ENCODE measurements around the gene UBTD1.

UBTD1 gene

GRCh38 chr10:97577701-97578100 lies 79.0 kb downstream of the UBTD1 start:
- H3K27me3 ChIP-seq, result no peaks in the 10 kb centered on the region
- H3K36me3 ChIP-seq, result no peaks in the 10 kb centered on the region
- H3K4me3 ChIP-seq, result no peak overlapping the region
- no peak for TF ChIP-seq Cebpa-rat (IDR thresholded peaks at IDR 0.05)
- no peak overlapping the region for H3K4me2 ChIP-seq
- H3K9ac ChIP-seq, result no peak overlapping the region
- H3K27ac ChIP-seq, result no peak overlapping the region
- no peaks in the 10 kb centered on the region for H3K9me3 ChIP-seq
- no peaks in the 10 kb centered on the region for H4K20me1 ChIP-seq
- peaks cover 6% of the 10 kb centered on the region for H3K4me1 ChIP-seq

DNA sequence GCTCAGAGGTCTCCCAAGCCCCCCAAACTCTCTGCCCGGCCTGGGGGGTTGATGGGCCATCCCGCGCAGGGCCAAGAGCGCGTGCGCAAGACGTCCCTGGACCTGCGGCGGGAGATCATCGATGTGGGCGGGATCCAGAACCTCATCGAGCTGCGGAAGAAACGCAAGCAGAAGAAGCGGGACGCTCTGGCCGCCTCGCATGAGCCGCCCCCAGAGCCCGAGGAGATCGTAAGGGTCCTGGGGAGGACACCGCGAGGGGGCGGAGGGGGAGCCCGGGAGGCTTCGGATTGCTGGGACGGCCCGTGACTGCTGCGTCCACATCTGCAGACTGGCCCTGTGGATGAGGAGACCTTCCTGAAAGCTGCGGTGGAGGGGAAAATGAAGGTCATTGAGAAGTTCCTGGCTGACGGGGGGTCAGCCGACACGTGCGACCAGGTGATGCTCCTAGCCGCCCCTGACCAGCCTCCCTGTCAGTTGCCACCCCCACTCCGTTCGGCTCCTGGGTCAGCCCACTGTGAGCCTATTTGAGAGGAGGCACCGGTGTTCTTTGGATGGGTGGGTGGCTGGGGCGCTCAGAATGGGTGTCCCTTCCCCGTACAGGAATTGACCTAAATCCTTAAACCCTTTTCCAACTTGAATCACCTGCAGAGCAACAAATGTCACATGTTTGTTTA lies 79.6 kb downstream of the UBTD1 start:
- no peaks in the 10 kb centered on the region for H4K20me1 ChIP-seq
- H3K4me3 ChIP-seq, result no peak overlapping the region
- no peaks in the 10 kb centered on the region for H3K36me3 ChIP-seq
- no peak overlapping the region for H3K9ac ChIP-seq
- H3K27me3 ChIP-seq, result no peaks in the 10 kb centered on the region
- no peak overlapping the region for H3K27ac ChIP-seq
- H3K4me2 ChIP-seq, result no peak overlapping the region
- no peaks in the 10 kb centered on the region for H3K4me1 ChIP-seq
- TF ChIP-seq Cebpa-rat (IDR thresholded peaks at IDR 0.05), result no peak
- H3K9me3 ChIP-seq, result no peaks in the 10 kb centered on the region

DNA sequence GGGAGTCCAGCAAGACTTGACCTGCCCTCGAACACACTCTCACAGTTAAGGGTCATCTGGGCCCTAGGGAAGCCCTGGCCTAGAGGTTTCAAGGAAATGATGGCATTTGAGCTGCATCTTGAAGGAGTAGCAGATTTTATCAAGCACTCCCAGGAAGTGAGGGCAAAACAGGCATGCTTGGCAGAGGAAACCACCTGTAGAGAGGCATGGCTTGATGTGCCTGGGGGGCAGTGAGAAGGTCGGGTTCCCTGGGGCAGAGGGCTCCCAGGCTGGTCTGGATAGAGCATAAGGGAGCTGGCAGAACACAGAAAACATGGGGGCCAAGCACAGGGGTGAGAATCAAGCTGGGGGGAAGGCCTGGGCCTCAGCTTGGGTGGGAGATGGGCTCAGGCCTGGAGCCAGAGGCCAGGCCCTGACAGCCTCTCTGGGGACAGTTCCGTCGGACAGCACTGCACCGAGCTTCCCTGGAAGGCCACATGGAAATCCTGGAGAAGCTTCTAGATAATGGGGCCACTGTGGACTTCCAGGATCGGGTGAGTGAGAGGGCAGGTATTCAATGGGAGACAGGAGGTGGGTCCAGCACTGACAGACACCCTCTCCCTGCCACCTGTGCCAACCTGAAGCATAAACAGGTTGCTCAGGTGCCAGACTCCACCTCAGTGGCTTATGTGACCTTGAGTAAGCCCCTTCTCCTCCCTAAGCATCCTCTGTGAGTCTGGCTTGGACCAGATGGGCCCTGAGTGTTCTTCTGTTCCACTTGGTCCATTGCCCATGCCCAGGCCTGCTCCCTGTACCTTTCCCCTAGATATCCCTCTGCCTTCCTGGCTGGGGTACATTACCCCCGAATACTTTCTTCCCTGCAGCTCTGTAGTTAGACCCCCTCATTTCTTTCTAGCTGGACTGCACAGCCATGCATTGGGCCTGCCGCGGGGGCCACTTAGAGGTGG lies 82.0 kb downstream of the UBTD1 start:
- H3K27ac ChIP-seq, result no peak overlapping the region
- H3K36me3 ChIP-seq, result no peaks in the 10 kb centered on the region
- no peak for TF ChIP-seq Cebpa-rat (IDR thresholded peaks at IDR 0.05)
- H3K27me3 ChIP-seq, result no peaks in the 10 kb centered on the region
- no peaks in the 10 kb centered on the region for H4K20me1 ChIP-seq
- H3K9ac ChIP-seq, result no peak overlapping the region
- H3K4me2 ChIP-seq, result no peak overlapping the region
- H3K9me3 ChIP-seq, result no peaks in the 10 kb centered on the region
- H3K4me1 ChIP-seq, result no peaks in the 10 kb centered on the region
- H3K4me3 ChIP-seq, result no peak overlapping the region

GRCh38 chr10:97582169-97582568 lies 83.4 kb downstream of the UBTD1 start:
- H3K9me3 ChIP-seq, result no peaks in the 10 kb centered on the region
- no peak overlapping the region for H3K27ac ChIP-seq
- H3K27me3 ChIP-seq, result no peaks in the 10 kb centered on the region
- no peak overlapping the region for H3K4me3 ChIP-seq
- no peaks in the 10 kb centered on the region for H4K20me1 ChIP-seq
- no peak overlapping the region for H3K9ac ChIP-seq
- no peaks in the 10 kb centered on the region for H3K36me3 ChIP-seq
- no peak overlapping the region for H3K4me2 ChIP-seq
- no peaks in the 10 kb centered on the region for H3K4me1 ChIP-seq
- TF ChIP-seq Cebpa-rat (IDR thresholded peaks at IDR 0.05), result no peak

DNA sequence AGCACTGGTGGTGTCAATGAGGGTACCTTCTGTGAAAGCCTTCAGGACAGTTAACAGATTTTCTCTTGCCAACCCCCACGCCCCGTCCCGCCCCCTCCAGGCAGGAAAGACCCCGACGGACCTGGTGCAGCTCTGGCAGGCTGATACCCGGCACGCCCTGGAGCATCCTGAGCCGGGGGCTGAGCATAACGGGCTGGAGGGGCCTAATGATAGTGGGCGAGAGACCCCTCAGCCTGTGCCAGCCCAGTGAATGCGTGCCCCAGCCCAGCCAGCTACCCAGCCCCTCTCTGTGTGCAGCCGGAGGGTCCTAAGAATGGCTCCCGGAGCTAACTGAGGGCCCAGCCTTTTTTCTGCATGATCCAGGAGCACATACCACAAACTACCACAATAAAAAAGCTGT lies 84.8 kb downstream of the UBTD1 start:
- H3K36me3 ChIP-seq, result no peaks in the 10 kb centered on the region
- H3K4me3 ChIP-seq, result no peak overlapping the region
- no peak overlapping the region for H3K27ac ChIP-seq
- no peak overlapping the region for H3K9ac ChIP-seq
- no peaks in the 10 kb centered on the region for H3K27me3 ChIP-seq
- H3K9me3 ChIP-seq, result no peaks in the 10 kb centered on the region
- H4K20me1 ChIP-seq, result no peaks in the 10 kb centered on the region
- no peaks in the 10 kb centered on the region for H3K4me1 ChIP-seq
- H3K4me2 ChIP-seq, result no peak overlapping the region
- no peak for TF ChIP-seq Cebpa-rat (IDR thresholded peaks at IDR 0.05)

DNA sequence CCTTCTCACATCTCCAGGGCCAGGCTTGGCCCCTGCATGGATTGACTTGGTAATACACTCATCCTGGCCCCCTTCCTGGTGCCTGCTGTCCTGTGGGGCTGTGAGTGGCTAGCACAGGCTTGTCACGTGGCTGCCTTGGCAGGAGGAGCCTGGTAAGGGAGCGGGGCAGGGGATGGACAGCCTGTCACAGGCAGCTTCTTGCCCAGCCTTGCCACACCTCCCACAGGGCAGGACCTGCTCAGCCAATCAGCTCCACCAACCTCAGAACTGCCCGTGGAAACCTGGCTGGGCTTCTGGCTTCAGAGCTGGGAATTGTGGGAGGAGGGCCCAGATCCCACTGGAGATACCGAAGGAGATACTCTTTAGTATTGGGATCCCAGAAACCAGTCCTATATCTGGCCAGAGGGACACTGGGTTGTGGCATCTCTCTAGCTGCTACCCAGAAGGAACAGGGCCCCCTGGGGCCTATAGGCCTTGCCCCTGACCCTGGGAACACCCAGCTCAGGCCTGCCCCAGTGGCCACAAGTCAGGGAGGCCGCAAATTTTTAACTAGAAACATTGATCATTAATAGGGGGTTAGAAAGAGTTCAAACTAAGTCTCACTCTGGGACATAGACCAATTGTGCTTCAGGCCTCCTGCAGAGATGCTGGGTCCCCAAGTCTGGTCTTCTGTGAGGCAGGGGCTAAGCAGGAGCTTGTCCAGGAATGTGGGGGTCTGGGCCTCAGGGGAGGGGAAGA lies 85.5 kb downstream of the UBTD1 start, which contains the start of gene HOGA1:
TSS of gene HOGA1 (plus strand) at position 330 of the 738 bp plus-strand sequence. CDS start at position 645, 315 bp downstream.
- Histone ChIP-seq H3K27me3 (no peaks in the 10 kb centered on the region), H3K4me3 (no peak within 1 kb of the TSS), H3K9me3 (no peaks in the 10 kb centered on the region), H3K9ac (no peak within 1 kb of the TSS), H3K4me2 (no peak within 1 kb of the TSS), H4K20me1 (no peaks in the 10 kb centered on the region), H3K27ac (no peak within 1 kb of the TSS), H3K36me3 (no peaks in the 10 kb centered on the region), H3K4me1 (no peaks in the 10 kb centered on the region)
- TF ChIP-seq Cebpa-rat (IDR thresholded peaks at IDR 0.05), result no peak

DNA sequence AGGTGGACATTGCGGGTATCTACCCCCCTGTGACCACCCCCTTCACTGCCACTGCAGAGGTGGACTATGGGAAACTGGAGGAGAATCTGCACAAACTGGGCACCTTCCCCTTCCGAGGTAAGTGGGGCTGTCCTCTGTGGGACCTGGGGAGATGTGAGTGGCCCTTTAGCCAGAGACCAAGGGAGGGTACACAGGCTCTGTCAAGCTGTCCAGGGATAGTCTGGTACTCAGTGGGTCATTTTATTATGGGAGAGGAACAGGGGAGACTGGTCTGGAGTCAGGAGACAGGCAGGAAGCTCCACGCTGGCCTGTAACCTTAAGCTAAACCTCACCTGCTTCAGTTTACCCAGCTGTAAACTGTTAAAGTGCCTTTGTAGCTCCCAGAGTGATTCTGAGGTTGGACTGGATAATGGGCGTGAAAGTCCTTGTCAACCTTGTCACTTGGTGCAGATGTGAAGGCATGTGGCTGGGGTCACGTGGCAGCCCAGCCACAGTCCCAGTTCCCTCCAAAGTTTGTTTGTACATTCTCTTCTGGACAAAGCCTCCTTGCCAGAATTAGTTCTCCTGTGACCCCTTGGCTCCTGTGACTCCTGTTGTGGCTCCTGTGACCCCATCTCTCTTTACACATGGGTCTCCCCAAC lies 86.2 kb downstream of the UBTD1 start:
- H3K27me3 ChIP-seq, result no peaks in the 10 kb centered on the region
- no peak overlapping the region for H3K4me3 ChIP-seq
- H3K27ac ChIP-seq, result no peak overlapping the region
- no peaks in the 10 kb centered on the region for H4K20me1 ChIP-seq
- no peaks in the 10 kb centered on the region for H3K9me3 ChIP-seq
- no peak overlapping the region for H3K9ac ChIP-seq
- no peaks in the 10 kb centered on the region for H3K4me1 ChIP-seq
- TF ChIP-seq Cebpa-rat (IDR thresholded peaks at IDR 0.05), result no peak
- no peaks in the 10 kb centered on the region for H3K36me3 ChIP-seq
- no peak overlapping the region for H3K4me2 ChIP-seq

DNA sequence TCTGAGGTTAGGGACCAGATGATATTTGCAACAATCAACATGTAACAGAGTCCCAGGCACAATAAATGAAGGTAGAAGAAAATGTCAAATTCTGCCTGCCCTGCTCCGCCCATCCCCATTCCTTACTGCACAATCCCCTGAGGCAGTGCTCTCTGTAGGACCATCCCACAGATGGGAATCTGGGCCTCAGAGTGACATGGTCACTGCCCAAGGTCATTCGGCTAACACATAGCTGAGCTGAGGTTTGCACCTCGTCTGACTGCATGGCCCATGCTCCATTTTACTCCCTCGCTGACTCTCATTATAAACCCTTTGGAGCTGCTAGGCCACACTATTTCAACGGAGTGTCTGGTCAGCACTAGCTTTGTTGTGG lies 86.7 kb downstream of the UBTD1 start:
- Histone ChIP-seq H3K36me3 (no peaks in the 10 kb centered on the region), H3K27ac (no peak overlapping the region), H3K9ac (no peak overlapping the region), H3K4me2 (no peak overlapping the region), H4K20me1 (no peaks in the 10 kb centered on the region), H3K4me3 (no peak overlapping the region), H3K9me3 (no peaks in the 10 kb centered on the region), H3K27me3 (no peaks in the 10 kb centered on the region), H3K4me1 (0 out of 2 replicates have a peak, but pooled peaks cover under 1% of the 10 kb centered on the region)
- TF ChIP-seq Cebpa-rat (IDR thresholded peaks at IDR 0.05), result no peak

DNA sequence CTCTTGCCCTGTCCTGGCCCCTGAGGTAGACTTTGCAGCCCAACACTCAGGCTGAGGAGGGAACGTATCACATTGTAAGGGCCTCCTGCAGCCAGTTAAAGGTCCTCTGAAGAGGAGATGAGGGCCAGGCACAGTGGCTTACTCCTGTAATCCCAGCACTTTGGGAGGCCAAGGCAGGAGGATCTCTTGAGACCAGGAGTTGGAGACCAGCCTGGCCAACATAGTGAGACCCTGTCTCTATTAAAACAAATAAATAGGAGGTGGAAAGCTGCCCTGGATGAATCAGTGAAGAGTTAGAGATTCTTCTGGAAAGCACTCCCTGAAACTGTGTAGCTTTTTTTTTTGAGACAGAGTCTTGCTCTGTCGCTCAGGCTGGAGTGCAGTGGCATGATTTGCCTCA lies 88.5 kb downstream of the UBTD1 start:
- no peak overlapping the region for H3K4me2 ChIP-seq
- no peaks in the 10 kb centered on the region for H3K9me3 ChIP-seq
- TF ChIP-seq Cebpa-rat (IDR thresholded peaks at IDR 0.05), result no peak
- H3K4me1 ChIP-seq, result peaks cover 17% of the 10 kb centered on the region
- no peaks in the 10 kb centered on the region for H4K20me1 ChIP-seq
- H3K9ac ChIP-seq, result no peak overlapping the region
- H3K36me3 ChIP-seq, result no peaks in the 10 kb centered on the region
- H3K27ac ChIP-seq, result no peak overlapping the region
- no peaks in the 10 kb centered on the region for H3K27me3 ChIP-seq
- no peak overlapping the region for H3K4me3 ChIP-seq
